Mucosa of descending colon (tissue), 3 donors: ENCODE results near the gene AK4. TPM values are rescaled to one million over a fixed set of nuclear protein-coding genes. Genes with fewer than 3 reads are reported as not detected.

ENCODE experiments used
- ATAC-seq: fragments of 200-7000 bp; cut with Tn5 transposase; one replicate; pipeline ENCODE4 v1.9.1; 2020; ENCODE audit warnings: mild to moderate bottlenecking, moderate library complexity
- DNase-seq, 3 donors: peaks; one replicate each; pipeline ENCODE4 v3.0.0-alpha.2; 2020
- H3K36me3 ChIP-seq: fragments of 200-600 bp; one replicate; pipeline ENCODE4 v1.8.0; 2021; ENCODE audit warnings: low read depth, mild to moderate bottlenecking
- H3K4me1 ChIP-seq: fragments of 200-600 bp; one replicate; pipeline ENCODE4 v1.8.0; 2021; ENCODE audit warnings: low read depth, mild to moderate bottlenecking
- H3K4me3 ChIP-seq: fragments of 200-600 bp; one replicate; pipeline ENCODE4 v1.8.0; 2021; ENCODE audit warnings: mild to moderate bottlenecking
- H3K9me3 ChIP-seq: fragments of 200-600 bp; one replicate; pipeline ENCODE4 v1.8.0; 2021; ENCODE audit warnings: mild to moderate bottlenecking
- intact Hi-C, 2 donors: fragments of 100-400 bp; cut with DNase I in 1 of 2; cut with micrococcal nuclease in 1 of 2; formaldehyde crosslinking; loops; one replicate each; pipeline versions ENCODE4 v1.11.0 to v1.11.1; 2022; cut with DNase I, micrococcal nuclease
- total RNA-seq, 3 donors: library from RNA; stranded (reverse); fragmentation: NEBNext Ultra II Directional in 2 of 3; extraction: Animal tissue kit (Norgen Biotek cat#: 25700) in 2 of 3; gene quantifications; one replicate each; pipeline versions ENCODE4 v1.2.1 to v1.2.4, GENCODE V29; 2021 to 2023
- TF ChIP-seq, protein P1 (sequence below): fragments of 200-600 bp; IDR thresholded peaks from one replicate; pipeline ENCODE4 v1.8.0; 2022; ENCODE audit warnings: antibody characterized with exemption, mild to moderate bottlenecking
- donor health status: DM: no; HTN: no; CAD: no; lungs with moderate emphysema.
- donor health status: DM: no; HTN: no; CAD: no.
- donor health status: DM: no; HTN: yes; CAD: no.

AK4 gene
- total RNA-seq, 3 donors from 2014 or later = 27.1 to 72.8 (median 47.9) TPM

DNA sequence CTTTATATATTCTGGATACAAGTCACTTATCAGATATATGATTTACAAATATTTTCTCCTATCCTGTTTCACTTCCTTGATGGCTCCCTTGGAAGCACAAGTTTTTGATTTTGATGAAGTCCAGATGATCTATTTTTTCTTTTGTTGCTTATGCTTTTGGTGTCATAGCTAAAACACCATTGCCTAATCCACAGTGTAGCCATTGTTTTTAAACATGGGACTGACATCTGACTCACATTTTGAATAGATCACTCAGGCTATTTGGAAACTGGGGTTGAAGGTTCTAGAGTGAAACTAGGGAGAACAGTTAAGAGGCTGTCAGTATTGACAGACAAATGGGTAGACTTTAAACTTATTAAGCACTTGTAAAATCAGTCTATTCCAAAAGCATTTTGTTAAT lies 16.6 kb downstream of the AK4 start:
- Histone ChIP-seq H3K4me1 (no peaks in the 10 kb centered on the region), H3K9me3 (no peaks in the 10 kb centered on the region), H3K36me3 (no peaks in the 10 kb centered on the region), H3K4me3 (no peak overlapping the region)
- TF ChIP-seq, protein P1, sequence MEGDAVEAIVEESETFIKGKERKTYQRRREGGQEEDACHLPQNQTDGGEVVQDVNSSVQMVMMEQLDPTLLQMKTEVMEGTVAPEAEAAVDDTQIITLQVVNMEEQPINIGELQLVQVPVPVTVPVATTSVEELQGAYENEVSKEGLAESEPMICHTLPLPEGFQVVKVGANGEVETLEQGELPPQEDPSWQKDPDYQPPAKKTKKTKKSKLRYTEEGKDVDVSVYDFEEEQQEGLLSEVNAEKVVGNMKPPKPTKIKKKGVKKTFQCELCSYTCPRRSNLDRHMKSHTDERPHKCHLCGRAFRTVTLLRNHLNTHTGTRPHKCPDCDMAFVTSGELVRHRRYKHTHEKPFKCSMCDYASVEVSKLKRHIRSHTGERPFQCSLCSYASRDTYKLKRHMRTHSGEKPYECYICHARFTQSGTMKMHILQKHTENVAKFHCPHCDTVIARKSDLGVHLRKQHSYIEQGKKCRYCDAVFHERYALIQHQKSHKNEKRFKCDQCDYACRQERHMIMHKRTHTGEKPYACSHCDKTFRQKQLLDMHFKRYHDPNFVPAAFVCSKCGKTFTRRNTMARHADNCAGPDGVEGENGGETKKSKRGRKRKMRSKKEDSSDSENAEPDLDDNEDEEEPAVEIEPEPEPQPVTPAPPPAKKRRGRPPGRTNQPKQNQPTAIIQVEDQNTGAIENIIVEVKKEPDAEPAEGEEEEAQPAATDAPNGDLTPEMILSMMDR = no peak
- intact Hi-C loops = no loop called here
- DNase-seq = no peak
- no peak for ATAC-seq

DNA sequence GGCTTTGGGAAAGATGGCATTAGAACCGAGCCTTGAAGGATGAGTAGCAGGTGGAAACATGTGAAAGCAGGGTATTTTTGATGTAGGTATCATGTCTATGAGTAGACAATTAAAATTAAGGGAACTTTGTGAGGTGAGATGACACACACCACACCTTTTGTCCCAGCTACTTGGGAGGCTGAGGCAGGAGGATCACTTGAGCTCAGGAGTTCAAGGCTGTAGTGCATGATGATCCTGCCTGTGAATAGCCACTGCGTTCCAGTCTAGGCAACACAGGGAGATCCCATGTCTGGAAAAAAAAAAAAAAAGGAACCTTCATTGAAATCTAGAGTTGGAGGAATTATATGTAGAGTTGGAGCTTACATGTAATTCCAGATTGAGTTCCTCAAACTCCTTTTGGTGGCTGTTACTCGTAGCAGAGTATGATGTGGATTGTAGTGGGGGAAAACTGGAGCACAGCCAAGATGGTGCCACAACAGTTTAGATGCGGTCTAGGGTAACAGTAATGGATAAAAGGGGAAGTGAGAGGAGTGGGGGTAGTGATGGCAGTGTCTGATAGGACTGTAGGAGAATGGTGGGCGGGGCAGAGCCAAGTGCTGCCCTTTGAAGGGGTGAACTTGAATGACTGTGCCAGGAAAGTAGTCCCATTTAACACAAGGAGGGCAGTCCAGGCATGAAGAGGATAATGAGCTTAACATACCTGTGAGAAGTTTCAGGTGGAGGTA lies 17.4 kb downstream of the AK4 start:
- intact Hi-C loops = no loop called here
- TF ChIP-seq, protein P1 = no peak
- no peaks in the 10 kb centered on the region for H3K4me1 ChIP-seq
- H3K9me3 ChIP-seq = no peaks in the 10 kb centered on the region
- DNase-seq (no peak), ATAC-seq (peak; percentile 34)
- H3K4me3 ChIP-seq = no peak overlapping the region
- H3K36me3 ChIP-seq = no peaks in the 10 kb centered on the region

DNA sequence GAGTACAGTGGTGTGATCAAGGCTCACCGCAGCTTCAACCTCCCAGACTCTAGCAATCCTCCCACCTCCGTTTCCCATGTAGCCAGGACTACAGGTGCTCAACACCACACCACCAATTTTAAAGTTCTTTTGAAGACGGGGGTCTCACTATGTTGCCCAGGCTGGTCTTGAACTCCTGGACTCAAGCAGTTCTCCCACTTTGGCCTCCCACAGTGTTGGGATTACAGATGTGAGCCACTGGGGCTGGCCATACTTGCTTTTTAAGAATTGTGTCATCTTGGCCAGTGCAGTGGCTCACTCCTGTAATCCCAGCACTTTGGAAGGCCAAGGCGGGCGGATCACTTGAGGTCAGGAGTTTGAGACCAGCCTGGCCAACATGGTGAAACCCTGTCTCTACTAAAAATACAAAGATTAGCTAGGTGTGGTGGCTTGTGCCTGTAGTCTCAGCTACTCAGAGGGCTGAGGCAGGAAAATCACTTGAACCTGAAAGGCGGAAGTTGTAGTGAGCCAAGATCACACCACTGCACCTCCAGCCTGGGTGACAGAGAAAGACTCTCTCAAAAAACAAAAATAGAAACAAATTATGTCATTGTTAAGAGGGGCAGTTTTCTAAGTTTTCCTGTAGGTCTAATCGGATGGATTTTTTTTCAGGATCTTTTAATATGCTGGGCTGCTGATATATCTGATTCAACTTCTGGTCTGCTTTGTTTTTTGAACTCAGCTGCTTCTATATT lies 18.7 kb downstream of the AK4 start:
- no peak overlapping the region for H3K4me3 ChIP-seq
- TF ChIP-seq, protein P1 = no peak
- no peaks in the 10 kb centered on the region for H3K36me3 ChIP-seq
- intact Hi-C loops = no loop called here
- H3K4me1 ChIP-seq = no peaks in the 10 kb centered on the region
- no peak for ATAC-seq
- no peak for DNase-seq
- no peaks in the 10 kb centered on the region for H3K9me3 ChIP-seq

DNA sequence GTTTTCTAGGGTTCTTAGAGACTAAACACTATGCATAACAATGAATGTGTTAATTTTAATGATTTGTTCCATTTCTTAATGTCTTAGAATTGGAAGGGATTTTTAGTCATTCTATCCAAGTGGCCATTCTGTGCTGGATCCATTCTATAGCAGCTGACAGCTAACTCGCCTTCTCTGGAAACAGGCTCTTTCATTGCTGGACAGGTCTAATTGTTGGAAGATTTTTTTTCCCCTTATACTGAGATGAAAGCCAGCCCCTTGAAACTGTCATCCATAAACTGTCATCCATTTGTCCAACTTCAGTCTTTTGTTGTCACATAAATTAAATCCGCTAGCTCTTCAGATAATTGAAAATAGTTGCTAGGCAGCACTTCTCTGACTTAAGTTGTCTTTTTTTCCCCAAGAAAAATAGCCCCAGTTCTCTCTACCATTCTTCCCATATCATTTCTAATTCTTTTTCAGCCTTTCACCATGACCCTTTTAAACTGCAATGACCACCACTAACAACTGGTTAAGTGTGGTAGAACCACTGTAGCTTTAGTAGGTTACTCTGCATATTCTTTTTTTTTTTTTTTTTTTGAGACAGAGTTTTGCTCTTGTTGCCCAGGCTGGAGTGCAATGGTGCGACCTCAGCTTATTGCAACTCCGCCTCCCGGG lies 19.7 kb downstream of the AK4 start:
- intact Hi-C loops = no loop called here
- Histone ChIP-seq H3K9me3 (no peaks in the 10 kb centered on the region), H3K36me3 (no peaks in the 10 kb centered on the region), H3K4me3 (no peak overlapping the region), H3K4me1 (no peaks in the 10 kb centered on the region)
- DNase-seq (no peak), ATAC-seq (no peak)
- TF ChIP-seq, protein P1 = no peak

DNA sequence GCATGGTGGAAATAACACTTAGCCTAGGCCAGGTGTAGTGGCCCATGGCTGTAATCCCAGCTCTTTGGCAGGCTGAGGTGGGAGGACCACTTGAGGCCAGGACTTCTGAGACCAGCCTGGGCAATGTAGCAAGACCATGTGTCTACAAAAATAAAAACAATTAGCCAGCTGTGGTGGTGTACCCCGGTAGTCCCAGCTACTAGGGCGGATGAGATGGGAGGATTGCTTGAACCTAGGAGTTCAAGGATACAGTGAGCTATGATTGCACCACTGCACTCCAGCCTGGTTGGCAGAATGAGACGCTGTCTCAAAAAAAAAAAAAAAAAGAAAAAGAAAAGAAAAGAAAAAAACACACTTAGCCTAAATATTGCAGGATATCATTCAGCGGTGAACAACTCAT lies 20.9 kb downstream of the AK4 start:
- H3K4me3 ChIP-seq = no peak overlapping the region
- no peaks in the 10 kb centered on the region for H3K36me3 ChIP-seq
- H3K9me3 ChIP-seq = no peaks in the 10 kb centered on the region
- no peaks in the 10 kb centered on the region for H3K4me1 ChIP-seq
- ATAC-seq (no peak), DNase-seq (no peak)
- TF ChIP-seq, protein P1 = no peak
- intact Hi-C loops = no loop called here
